Sigmoid colon (tissue), 7 donors: ENCODE results near the gene SWAP70. TPM values are rescaled to one million over a fixed set of nuclear protein-coding genes. Genes with fewer than 3 reads are reported as not detected.

Experiments used
- DNase-seq: peaks from one replicate; pipeline ENCODE4 v3.0.0-alpha.2; 2019
- H3K27ac ChIP-seq, 4 donors: fragments of 200-600 bp; sonication (generic); one replicate each; pipeline ENCODE4 v1.5.1; 2016 to 2019; ENCODE audit warnings: mild to moderate bottlenecking in 1 of 4
- H3K27me3 ChIP-seq, 3 donors: fragments of 200-600 bp; sonication (generic); one replicate each; pipeline ENCODE4 v1.5.1; 2019; ENCODE audit warnings: mild to moderate bottlenecking in 1 of 3
- H3K36me3 ChIP-seq, 4 donors: fragments of 200-600 bp; sonication (generic); one replicate each; pipeline ENCODE4 v1.5.1; 2016 to 2019
- H3K4me1 ChIP-seq, 4 donors: fragments of 200-600 bp; sonication (generic); one replicate each; pipeline ENCODE4 v1.5.1; 2017 to 2019
- H3K4me3 ChIP-seq, 4 donors: fragments of 200-600 bp; sonication (generic); one replicate each; pipeline ENCODE4 v1.5.1; 2017 to 2019; ENCODE audit warnings: mild to moderate bottlenecking in 2 of 4, moderate library complexity in 1 of 4
- H3K9me3 ChIP-seq, 4 donors: fragments of 200-600 bp in 3 of 4; sonication (generic) in 3 of 4; one replicate each; pipeline versions ENCODE4 v1.5.1 to v1.6.1; 2013 to 2019
- EP300 ChIP-seq, 4 donors: sonication (generic); formaldehyde crosslinking; IDR thresholded peaks; one replicate each; pipeline ENCODE4 v1.6.1; 2017; ENCODE audit warnings: antibody characterized with exemption in 4 of 4
- POLR2A ChIP-seq, 2 donors: fragments of 450-650 bp; IDR thresholded peaks; one replicate each; pipeline ENCODE4 v1.6.1; 2016; ENCODE audit warnings: antibody characterized with exemption in 2 of 2, mild to moderate bottlenecking in 2 of 2, moderate library complexity in 2 of 2
- POLR2AphosphoS5 ChIP-seq, 4 donors: sonication (generic); formaldehyde crosslinking; IDR thresholded peaks; one replicate each; pipeline ENCODE4 v1.6.1; 2017; ENCODE audit warnings: antibody characterized with exemption in 4 of 4
- WGBS, 2 donors: extraction: QIAGEN DNeasy Blood & Tissue Kit; methylation state at CpG; one replicate each; pipeline ENCODE4 v1.1.7; 2013; 5-methylcytosine and 5-hydroxymethylcytosine counted together
- intact Hi-C: fragments of 100-400 bp; cut with DNase I; formaldehyde crosslinking; loops from one replicate; pipeline ENCODE4 v1.15.1; 2023
- polyA plus RNA-seq, 3 donors: library from polyadenylated mRNA; stranded (reverse); fragments of 200-250 nt; gene quantifications; one replicate each; pipeline ENCODE4 v1.2.3, GENCODE V29; 2013
- total RNA-seq, 4 donors: library from RNA; depleted of rRNA; stranded (reverse); fragments of >200 nt; gene quantifications; one replicate each; pipeline ENCODE4 v1.1.0, GENCODE V29; 2016
- TF ChIP-seq, protein P1 (sequence below), 4 experiments: fragments of 450-650 bp in 3 of 4; fragments of 200-600 bp in 1 of 4; IDR thresholded peaks; one replicate each; pipeline ENCODE4 v1.5.1; 2016 to 2019; ENCODE audit warnings: antibody characterized with exemption in 4 of 4, mild to moderate bottlenecking in 3 of 4, moderate library complexity in 2 of 4
- donor health status: healthy with polysubstance abuse.
- donor health status: Bipolar disorder and iron deficiency.
- donor health status: healthy.

The SWAP70 gene
- total and polyA plus RNA-seq, 7 donors: 9.5 to 30.3 (median 22.1) TPM

DNA sequence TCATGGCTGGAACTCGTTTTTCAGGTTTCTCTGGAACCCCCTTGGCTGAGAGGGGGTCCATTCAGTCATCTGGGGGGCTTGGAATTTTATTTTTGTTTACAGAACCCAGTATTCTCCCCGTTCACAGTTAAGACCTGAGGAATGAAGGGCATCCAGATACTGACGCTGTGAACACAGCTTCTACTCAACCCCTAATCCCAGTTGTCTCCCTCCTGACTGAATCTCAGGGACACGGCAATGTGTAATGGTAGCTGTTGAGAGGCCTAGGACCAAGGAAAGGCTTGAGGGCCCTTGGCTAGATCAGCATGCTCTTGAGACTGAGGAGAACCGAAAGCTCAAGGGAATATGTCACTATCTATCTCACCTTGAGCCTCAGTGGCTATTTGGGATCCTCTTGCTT is 113.6 kb downstream of the SWAP70 start:
- WGBS, 2 donors: 91 to 92% methylated on average over 5 of the region's 5 CpGs
- H3K27ac ChIP-seq: no peak overlapping the region
- intact Hi-C loops: no loop called here
- H3K9me3 ChIP-seq: no peaks in the 10 kb centered on the region
- TF ChIP-seq POLR2A (IDR thresholded peaks at IDR 0.05) (no peak), EP300 (IDR thresholded peaks at IDR 0.05) (no peak), POLR2AphosphoS5 (IDR thresholded peaks at IDR 0.05) (no peak)
- TF ChIP-seq, protein P1, sequence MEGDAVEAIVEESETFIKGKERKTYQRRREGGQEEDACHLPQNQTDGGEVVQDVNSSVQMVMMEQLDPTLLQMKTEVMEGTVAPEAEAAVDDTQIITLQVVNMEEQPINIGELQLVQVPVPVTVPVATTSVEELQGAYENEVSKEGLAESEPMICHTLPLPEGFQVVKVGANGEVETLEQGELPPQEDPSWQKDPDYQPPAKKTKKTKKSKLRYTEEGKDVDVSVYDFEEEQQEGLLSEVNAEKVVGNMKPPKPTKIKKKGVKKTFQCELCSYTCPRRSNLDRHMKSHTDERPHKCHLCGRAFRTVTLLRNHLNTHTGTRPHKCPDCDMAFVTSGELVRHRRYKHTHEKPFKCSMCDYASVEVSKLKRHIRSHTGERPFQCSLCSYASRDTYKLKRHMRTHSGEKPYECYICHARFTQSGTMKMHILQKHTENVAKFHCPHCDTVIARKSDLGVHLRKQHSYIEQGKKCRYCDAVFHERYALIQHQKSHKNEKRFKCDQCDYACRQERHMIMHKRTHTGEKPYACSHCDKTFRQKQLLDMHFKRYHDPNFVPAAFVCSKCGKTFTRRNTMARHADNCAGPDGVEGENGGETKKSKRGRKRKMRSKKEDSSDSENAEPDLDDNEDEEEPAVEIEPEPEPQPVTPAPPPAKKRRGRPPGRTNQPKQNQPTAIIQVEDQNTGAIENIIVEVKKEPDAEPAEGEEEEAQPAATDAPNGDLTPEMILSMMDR (IDR thresholded peaks at IDR 0.05): no peak
- H3K4me3 ChIP-seq: no peak overlapping the region
- peaks cover 0 to 31% (median 16%) of the 10 kb centered on the region in 4 donors for H3K36me3 ChIP-seq
- H3K27me3 ChIP-seq: no peaks in the 10 kb centered on the region
- DNase-seq: no peak
- H3K4me1 ChIP-seq: peaks cover 0 to 13% (median 4%) of the 10 kb centered on the region in 4 donors

DNA sequence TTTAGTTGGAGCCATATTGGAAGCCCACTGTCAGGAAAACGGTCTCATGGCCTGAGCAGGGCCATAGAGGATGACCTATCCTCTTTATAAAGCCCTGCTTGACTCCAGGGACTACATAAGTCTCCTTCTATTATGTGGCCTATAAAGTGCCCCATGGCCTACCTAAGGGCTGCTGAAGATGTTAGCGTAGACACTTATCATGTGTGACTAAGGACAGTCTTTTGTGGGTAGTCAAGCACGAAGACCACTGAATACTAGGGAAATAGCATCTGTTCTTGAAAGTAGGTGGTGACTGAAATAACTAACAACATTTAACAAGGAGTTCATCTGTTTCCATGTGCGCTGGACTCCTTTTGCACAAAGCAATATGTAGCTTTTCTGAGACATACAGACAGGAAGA is 117.1 kb downstream of the SWAP70 start:
- intact Hi-C loops: no loop called here
- H3K36me3 ChIP-seq: peaks cover 0 to 53% (median 16%) of the 10 kb centered on the region in 4 donors
- DNase-seq: no peak

DNA sequence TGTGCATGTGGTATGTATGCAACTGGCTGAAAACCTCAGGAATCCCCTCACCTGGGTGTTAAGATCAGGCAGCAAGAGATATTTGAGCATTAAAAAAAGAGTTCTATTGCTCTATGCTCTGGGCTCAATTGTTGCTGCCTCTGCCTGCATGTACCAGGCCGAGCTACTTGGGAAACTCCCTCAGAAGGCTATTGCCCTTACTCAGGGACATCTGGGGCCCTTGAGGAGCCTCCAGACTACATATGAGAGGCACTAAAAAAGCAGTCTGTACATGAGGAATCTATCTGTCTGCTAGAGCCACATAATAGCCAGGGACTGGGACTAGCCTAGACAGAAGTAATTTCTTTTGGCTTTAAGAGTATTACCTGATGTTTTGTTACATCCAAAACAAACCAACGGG is 120.1 kb downstream of the SWAP70 start:
- Histone ChIP-seq H3K4me1 (peaks cover 0 to 17% (median 0%) of the 10 kb centered on the region in 4 donors), H3K36me3 (peaks cover 0 to 66% (median 25%) of the 10 kb centered on the region in 4 donors), H3K27me3 (no peaks in the 10 kb centered on the region), H3K4me3 (no peak overlapping the region), H3K27ac (peak overlapping the region in 1 of 4 donors; percentile 29), H3K9me3 (no peaks in the 10 kb centered on the region)
- intact Hi-C loops: no loop called here
- TF ChIP-seq EP300 (IDR thresholded peaks at IDR 0.05) (no peak), POLR2A (IDR thresholded peaks at IDR 0.05) (no peak), POLR2AphosphoS5 (IDR thresholded peaks at IDR 0.05) (no peak)
- TF ChIP-seq, protein P1 (IDR thresholded peaks at IDR 0.05): no peak
- 79 to 82% methylated on average over 2 of the region's 2 CpGs for WGBS, 2 donors
- no peak for DNase-seq

More for the DNA sequence above, 117.1 kb downstream of the SWAP70 start:
- Histone ChIP-seq H3K4me3 (no peak overlapping the region), H3K27me3 (no peaks in the 10 kb centered on the region), H3K4me1 (peaks cover 0 to 8% (median 0%) of the 10 kb centered on the region in 4 donors), H3K9me3 (no peaks in the 10 kb centered on the region), H3K27ac (no peak overlapping the region)
- TF ChIP-seq POLR2A (IDR thresholded peaks at IDR 0.05) (no peak), EP300 (IDR thresholded peaks at IDR 0.05) (no peak), POLR2AphosphoS5 (IDR thresholded peaks at IDR 0.05) (no peak)
- TF ChIP-seq, protein P1 (IDR thresholded peaks at IDR 0.05): no peak
- WGBS, 2 donors: 94 to 95% methylated on average over 4 of the region's 4 CpGs

DNA sequence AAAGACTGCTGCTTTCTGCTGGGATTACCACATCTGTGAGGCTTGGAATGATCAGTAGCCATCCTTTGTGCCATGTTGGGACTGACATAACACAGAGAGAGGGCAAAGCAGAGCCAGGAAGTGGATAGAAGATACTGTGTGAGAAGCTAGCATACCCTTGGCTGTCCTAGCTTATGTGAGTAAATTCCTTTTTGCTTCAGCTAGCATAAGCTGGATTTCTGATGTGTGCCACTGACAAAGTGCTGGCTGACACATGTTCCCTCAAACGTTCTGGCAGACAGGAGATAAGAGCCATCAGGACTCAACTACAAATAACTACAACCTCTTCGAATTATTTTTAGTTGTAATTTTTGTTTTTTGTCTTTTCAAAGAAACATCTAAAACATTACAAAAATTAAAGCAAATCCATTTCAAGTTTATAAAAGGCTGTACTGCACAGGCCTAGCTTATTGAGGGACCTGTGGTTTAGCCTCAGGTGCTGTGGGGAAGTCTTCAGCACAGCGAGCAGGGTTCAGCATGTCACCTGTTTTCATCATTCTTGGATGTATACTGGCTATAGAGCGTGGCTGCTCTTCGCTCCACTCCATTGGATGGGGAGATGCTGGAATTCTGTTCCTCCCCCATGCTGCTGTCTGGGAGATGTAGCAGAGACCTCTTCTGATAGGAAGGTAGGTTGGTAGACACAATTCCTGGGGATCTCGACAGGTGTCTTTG is 120.9 kb downstream of the SWAP70 start:
- H3K4me3 ChIP-seq: no peak overlapping the region
- H3K27ac ChIP-seq: peak overlapping the region in 3 of 4 donors; percentile 11 to 30 (median 29)
- peaks cover 0 to 63% (median 23%) of the 10 kb centered on the region in 4 donors for H3K36me3 ChIP-seq
- no peak for DNase-seq
- TF ChIP-seq EP300 (IDR thresholded peaks at IDR 0.05): no peak
- no peak for TF ChIP-seq POLR2A (IDR thresholded peaks at IDR 0.05)
- TF ChIP-seq, protein P1 (IDR thresholded peaks at IDR 0.05): no peak
- no peak for TF ChIP-seq POLR2AphosphoS5 (IDR thresholded peaks at IDR 0.05)
- no peaks in the 10 kb centered on the region for H3K27me3 ChIP-seq
- intact Hi-C loops: no loop called here
- no peaks in the 10 kb centered on the region for H3K9me3 ChIP-seq
- WGBS, 2 donors: 87 to 90% methylated on average over 6 of the region's 6 CpGs
- H3K4me1 ChIP-seq: peaks cover 0 to 17% (median 0%) of the 10 kb centered on the region in 4 donors
